Measurements from ENCODE around the gene RGL2. TPM values are rescaled to one million over a fixed set of nuclear protein-coding genes. Genes with fewer than 3 reads are reported as not detected.

The RGL2 gene
- total RNA-seq, 1 donor from 2014 or later, result 13.7 TPM

Other genes with a start within 250 kb of the RGL2 start
- gene HLA-DPA1, start 225.3 kb downstream of the RGL2 start, total RNA-seq, result 1.4 TPM
- 1.4 TPM for gene HLA-DPB1, start 223.0 kb downstream of the RGL2 start, total RNA-seq
- 0.94 TPM for gene COL11A2, start 106.5 kb downstream of the RGL2 start, total RNA-seq
- 22.6 TPM for gene RXRB, start 98.3 kb downstream of the RGL2 start, total RNA-seq
- 34.8 TPM for gene SLC39A7, start 98.1 kb downstream of the RGL2 start, total RNA-seq
- gene HSD17B8, start 94.3 kb downstream of the RGL2 start, total RNA-seq, result 4.5 TPM
- gene RING1, start 90.4 kb downstream of the RGL2 start, total RNA-seq, result 20.6 TPM
- 35.1 TPM for gene VPS52, start 27.1 kb downstream of the RGL2 start, total RNA-seq
- gene RPS18, start 26.9 kb downstream of the RGL2 start, total RNA-seq, result 3,778 TPM
- gene B3GALT4, start 21.8 kb downstream of the RGL2 start, total RNA-seq, result 12.5 TPM
- gene WDR46, start 9.7 kb downstream of the RGL2 start, total RNA-seq, result 42.6 TPM
- gene PFDN6, start 9.3 kb downstream of the RGL2 start, total RNA-seq, result 27.0 TPM
- gene TAPBP, start 15.1 kb upstream of the RGL2 start, total RNA-seq, result 10.5 TPM
- gene ZBTB22, start 18.8 kb upstream of the RGL2 start, total RNA-seq, result 28.4 TPM
- 30.1 TPM for gene DAXX, start 24.0 kb upstream of the RGL2 start, total RNA-seq
- gene KIFC1, start 92.9 kb upstream of the RGL2 start, total RNA-seq, result 3.6 TPM
- 17.9 TPM for gene PHF1, start 112.1 kb upstream of the RGL2 start, total RNA-seq
- 59.1 TPM for gene CUTA, start 119.2 kb upstream of the RGL2 start, total RNA-seq
- gene SYNGAP1, start 121.1 kb upstream of the RGL2 start, total RNA-seq, result 21.5 TPM
- 9.2 TPM for gene ZBTB9, start 155.6 kb upstream of the RGL2 start, total RNA-seq

All from occipital lobe (tissue), 1 donor.